ENCODE results near the gene HPS4.
"Not testable (repeated sequence)": the region's sequence is repeated elsewhere in the genome, so short reads cannot be mapped to it uniquely, and the experiment has no call there.

The HPS4 gene

DNA sequence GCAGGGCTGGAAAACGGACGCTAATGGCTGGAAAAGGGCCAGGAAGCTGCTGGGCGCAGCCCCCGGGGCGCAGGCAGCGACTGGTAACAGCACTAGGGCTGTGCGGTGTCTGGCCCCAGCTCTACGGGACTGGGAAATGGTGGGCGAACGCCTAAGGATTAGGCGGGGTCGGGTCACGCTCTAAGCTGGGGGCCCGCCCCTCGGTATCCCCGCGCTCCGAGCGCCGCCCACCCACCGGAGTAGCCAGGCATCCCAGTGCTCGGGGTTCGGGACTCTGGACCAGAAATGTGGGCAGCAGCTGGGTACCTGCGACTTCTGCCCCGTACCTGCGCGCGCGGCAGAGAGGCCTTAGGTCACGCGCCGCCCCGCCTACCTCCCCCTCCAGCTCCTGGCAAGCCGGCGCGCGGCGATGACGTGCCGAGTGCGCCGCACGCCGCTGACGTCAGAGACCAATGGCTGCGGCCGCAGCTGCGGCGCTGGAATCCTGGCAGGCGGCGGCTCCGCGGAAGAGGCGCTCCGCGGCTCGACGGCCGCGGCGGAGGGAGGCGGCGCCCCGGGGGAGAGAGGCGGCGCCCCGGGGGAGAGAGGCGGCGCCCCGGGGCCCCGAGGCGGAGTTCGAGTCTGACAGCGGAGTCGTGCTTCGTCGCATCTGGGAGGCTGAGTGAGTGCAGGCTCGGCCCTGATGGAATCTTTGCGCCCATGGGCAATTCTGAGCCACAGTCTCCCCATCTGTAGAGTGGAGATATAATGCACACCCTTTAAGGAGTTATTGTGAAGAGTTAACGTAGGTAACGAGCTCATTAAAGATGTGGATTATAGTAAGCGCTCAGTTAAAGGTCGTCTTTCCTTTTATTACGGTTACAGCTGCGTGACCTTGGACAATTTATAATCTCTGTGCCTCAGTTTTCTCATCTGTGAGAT, at the start of gene HPS4, which contains the start of gene SRRD:
HPS4 (minus strand) TSS at position 345 of the 921 bp plus-strand sequence. CDS start 2,021 bp downstream, outside the sequence.
SRRD (plus strand) TSS at position 439 of the 921 bp plus-strand sequence; CDS start at position 453, 14 bp downstream.
- peak; percentile 95 for DNase-seq

DNA sequence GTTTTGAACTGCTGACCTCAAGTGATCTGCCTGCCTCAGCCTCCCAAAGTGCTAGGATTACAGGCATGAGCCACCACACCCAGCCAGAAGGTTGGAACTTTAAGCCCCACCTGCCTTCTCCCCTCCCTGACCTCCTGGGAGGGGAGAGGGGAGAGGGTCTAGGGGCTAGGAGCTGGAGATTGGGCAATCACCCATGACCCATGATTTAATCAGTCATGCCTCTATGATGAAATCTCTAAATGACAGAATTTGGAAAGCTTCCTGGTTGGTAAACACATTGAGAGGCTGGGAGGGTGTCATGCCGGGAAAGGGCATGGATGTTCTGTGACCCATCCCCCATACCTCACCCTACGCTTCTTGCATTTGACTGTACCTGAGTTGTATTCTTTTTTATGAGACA, 45.8 kb upstream of the HPS4 start:
- DNase-seq: no peak

GRCh38 chr22:26528518-26528917, 44.9 kb upstream of the HPS4 start:
- not testable (repeated sequence) for DNase-seq

DNA sequence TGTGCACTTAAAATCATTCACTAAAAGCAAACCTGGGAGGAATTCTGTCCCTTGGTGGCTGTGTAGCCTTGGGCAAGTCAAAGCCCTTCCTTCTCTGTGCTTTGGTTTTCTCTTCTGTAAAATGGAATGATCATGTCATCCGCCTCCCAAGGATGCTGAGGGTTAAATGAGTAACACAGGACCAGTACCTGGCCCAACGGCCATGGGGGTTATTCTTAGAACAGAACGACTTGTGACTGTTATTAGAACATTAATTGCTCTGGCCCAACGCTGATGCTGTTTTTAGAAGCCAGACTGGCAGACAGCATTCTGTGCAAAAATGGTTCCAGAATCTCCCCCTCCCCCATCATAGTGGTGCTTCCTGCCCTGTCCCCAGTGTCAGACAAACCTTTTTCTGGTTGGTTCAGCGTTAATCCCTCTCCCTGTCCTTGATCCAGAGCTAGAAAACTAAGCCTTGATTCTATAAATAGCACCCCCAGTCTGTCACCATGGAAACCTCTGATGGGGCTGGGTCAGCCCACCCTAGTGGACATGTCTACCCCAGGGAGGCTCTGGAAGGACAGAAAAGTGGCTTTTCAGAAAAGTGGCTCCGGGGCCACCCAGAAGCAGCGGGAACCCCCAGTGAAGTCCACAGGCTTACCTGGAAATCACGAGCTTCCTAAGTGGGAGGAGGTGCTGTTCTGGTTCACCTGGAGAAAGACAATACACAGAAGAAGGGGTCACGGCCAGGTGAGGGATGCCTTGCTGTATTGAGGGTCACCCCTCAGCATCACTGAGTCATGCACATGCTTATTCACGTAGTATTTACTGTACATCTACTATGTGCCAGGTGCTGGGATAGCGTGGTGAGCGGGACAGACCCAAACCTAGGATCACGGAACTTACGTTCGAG, 44.2 kb upstream of the HPS4 start:
- DNase-seq: no peak

DNA sequence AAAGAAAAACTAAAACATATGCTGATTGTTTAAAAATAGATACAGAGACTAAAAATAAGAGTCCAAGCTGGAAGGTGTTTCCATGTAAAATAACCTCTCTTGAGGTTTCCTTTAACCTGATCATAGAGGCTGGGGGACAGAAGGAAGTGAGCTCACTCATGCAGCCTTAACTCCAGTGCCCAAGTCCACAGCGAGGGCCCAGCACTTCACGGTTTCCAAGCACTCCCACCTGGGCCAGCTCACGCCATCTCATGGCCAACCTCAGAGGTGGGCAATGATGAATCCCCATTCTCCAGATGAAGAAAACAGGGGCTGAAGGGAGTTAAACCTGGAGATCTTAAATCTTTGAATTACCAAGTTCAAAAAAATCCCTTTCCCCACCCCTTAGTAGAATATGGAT, 43.6 kb upstream of the HPS4 start:
- no peak for DNase-seq

DNA sequence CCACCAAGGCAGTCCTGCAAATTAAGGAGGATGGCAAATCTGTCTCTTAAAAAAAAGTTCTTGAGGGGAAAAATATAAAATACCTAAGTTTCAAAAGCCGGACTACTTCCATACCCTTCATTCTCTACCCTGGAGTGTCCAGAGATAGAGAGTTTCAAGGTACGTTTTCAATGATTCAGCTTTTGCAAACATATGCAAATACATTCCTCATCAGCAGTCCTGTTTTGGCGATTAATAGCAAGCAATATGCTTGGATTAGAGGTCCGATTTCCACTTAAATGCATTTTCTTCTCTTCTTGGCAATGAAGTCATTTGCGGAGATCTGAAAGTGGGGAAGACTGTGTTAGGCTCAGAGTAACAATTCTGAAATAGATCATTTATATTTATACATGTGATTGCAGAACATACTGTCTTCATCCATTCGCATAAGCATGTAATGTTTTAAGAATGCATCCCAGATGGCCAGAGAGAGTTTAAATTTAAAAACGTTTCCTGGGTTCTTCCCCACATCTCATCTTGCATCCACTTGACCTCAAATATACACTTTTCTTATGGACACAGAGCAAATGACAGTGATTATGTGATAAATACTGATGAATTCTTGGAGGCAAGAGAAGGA, 42.5 kb upstream of the HPS4 start:
- no peak for DNase-seq

- no peak for DNase-seq
Measured at GRCh38 chr22:26524870-26525269, 41.3 kb upstream of the HPS4 start.

GRCh38 chr22:26522592-26522991, 39.0 kb upstream of the HPS4 start:
- no peak for DNase-seq

DNA sequence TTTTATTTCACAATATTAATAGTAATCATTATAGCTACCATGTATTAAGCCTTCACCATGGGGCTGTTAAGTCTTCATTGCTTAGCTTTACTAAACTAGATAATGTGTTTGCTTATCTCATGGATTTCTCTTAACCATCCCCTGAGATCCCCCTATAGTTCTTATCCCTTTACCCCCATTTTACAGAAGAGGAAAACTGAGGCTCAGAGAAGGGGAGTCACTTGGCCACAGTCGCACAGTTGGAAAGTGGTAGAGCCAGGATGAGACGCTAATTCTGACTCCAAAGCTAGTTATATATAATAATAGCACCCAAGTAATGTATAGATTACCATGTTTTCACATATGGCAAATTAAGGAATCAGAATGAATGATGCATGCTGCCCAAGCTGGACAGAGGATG, 38.4 kb upstream of the HPS4 start:
- no peak for DNase-seq

DNA sequence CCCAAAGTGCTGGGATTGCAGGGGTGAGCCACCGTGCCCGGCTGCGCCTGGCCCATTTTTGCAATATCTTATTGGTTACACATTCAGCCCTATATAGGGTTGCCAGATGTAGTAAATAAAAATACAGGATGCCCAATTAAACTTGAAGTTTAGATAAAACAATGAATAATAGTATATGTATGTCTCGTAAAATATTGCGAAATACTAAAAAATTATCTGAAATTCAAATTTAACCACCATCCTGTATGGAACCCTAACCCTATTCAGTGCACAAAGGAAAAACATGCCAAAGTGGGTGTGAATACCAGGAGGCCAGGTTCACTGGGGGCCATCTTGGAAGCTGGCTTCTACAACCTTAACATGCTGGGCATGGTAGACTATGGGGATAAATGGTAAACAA, 33.8 kb upstream of the HPS4 start:
- no peak for DNase-seq

DNA sequence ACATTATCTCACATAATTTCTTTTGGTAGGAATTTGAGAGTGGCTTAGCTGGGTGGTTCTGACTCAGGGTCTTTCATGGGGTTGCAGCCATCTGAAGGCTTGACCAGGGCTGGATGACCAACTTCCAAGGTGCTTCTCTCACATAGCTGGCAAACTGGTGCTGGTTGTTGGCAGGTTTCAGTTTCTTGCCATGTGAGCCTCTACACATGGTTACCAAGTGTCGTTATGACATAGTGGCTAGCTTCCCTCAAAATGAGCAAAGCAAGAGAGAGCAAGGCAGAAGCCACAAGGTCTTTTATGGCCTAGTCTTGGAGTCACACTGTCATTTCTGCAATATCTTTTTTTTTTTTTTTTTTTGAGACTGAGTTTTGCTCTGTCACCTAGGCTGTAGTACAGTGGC, 32.9 kb upstream of the HPS4 start:
- no peak for DNase-seq

DNA sequence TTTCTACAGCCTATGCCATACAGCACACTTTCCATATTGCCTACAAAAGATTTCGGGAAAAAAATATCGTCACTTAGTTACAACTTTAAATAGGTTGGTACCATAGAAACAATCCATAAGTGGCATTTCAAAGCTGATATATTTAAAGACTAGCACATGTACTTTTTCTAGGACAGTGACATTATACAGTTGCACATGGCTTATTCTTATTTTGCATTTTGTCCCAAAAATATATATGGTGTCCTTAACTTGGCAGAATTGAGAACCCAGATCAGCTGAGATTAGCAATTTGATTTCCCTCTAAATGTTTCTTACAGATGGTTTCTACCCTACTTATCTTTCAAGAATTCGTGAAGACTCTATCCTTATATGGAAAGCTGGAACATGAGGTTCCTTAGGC, 32.3 kb upstream of the HPS4 start:
- DNase-seq: no peak

GRCh38 chr22:26514419-26515161, 31.0 kb upstream of the HPS4 start:
- DNase-seq: no peak

DNA sequence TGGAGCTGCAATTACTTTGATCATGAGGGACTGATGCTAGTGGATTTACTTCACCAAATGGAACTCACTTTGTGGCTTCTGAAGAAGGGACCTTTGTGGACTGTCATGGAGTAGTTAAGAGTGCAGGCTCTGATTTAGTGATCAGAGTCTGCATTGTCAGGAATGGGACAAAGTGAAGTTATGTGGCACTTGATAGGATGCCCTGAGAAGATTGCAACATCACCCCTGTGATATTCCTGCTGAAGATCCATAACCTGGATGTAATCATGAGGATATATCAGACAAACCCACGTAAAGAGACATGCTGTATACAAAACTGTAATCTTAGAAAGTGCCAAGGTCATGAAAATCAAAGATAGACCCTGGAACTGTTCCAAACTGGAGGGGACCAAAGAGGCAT, 30.3 kb upstream of the HPS4 start:
- DNase-seq: no peak

- DNase-seq: peak; percentile 89
Measured at GRCh38 chr22:26512149-26512793, 28.7 kb upstream of the HPS4 start, which contains the start of gene TFIP11. Gene TFIP11 (minus strand): TSS chr22:26512473. CDS start chr22:26510272, 2,201 bp downstream.

DNA sequence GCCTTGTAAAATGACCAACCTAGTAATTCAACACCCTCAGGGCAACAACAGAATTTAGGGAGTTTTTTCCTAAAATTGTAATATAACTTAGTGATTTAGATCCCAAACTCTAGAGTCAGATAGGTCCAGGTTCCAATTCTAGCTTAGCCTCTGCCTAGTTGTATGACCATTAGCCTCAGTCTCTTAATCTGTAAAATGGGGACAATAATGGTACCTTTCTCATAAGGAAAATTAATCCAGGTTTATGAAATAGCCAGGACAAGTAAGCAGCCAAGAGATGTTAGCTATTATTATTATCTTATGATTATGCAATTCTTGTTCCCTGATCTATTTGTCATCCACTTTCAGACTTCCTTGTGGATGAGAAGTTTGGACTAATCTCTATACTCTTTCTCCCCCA, 24.6 kb upstream of the HPS4 start:
- no peak for DNase-seq

- DNase-seq: no peak
Measured at GRCh38 chr22:26503758-26504157, 20.2 kb upstream of the HPS4 start.

GRCh38 chr22:26502688-26503561, 19.3 kb upstream of the HPS4 start:
- peak; percentile 80 for DNase-seq

DNA sequence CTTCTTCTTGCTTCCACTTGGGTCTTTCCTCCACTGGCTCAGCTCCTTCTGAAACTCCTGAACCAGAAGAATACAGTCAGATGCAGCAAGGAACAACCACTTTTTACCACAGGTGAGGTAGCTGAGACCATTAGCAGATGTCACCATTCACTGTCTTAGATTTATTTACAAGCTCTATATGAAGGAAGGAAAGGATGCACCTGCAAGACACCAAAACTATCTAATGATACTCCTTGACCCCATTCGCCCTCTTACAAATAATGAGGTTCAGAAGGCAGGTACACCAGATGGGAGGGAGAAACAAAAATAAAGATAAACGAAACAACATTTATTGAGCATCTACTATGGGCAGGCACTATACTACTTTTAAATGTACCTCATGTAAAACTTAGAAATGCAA, 18.4 kb upstream of the HPS4 start:
- no peak for DNase-seq

- no peak for DNase-seq
Measured at GRCh38 chr22:26499188-26499703, 15.7 kb upstream of the HPS4 start.

Data from CD4-positive, alpha-beta T cell treated with Interleukin-10 for 1 hour (primary cell).